Ovary (tissue), 3 donors: ENCODE data around the gene KSR1.

Experiments used
- POLR2A ChIP-seq: fragments of 450-650 bp; IDR thresholded peaks from one replicate; pipeline ENCODE4 v1.6.1; 2017; ENCODE audit warnings: antibody characterized with exemption, mild to moderate bottlenecking, moderate library complexity
- TF ChIP-seq, protein P1 (sequence below), 3 donors: fragments of 450-650 bp in 2 of 3; fragments of 200-600 bp in 1 of 3; IDR thresholded peaks; one replicate each; pipeline versions ENCODE4 v1.5.1 to v1.8.0; 2016 to 2022; ENCODE audit warnings: antibody characterized with exemption in 3 of 3, mild to moderate bottlenecking in 1 of 3
- donor health status: DM: no; HTN: no; CAD: no.

DNA sequence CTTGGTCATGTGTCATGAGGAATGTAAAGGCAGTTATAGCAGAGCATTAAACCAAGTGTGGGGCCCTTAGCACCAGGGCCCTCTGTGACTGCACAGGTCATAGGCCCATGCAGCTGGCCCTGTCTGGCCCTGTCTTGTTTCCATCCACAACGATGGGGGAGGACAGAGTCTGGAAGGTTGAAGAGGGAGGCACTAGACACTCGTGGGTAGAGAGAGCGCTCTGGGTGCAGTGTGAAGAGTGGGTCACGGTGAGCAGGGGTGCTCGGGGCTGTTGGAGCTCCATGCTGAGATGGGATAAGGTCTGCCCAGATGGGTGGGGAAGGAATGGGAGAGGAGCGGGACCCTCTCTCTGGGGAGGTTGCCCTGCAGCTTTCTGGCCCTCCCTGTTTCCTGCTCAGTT is 12.8 kb upstream of the KSR1 start:
- TF ChIP-seq, protein P1, sequence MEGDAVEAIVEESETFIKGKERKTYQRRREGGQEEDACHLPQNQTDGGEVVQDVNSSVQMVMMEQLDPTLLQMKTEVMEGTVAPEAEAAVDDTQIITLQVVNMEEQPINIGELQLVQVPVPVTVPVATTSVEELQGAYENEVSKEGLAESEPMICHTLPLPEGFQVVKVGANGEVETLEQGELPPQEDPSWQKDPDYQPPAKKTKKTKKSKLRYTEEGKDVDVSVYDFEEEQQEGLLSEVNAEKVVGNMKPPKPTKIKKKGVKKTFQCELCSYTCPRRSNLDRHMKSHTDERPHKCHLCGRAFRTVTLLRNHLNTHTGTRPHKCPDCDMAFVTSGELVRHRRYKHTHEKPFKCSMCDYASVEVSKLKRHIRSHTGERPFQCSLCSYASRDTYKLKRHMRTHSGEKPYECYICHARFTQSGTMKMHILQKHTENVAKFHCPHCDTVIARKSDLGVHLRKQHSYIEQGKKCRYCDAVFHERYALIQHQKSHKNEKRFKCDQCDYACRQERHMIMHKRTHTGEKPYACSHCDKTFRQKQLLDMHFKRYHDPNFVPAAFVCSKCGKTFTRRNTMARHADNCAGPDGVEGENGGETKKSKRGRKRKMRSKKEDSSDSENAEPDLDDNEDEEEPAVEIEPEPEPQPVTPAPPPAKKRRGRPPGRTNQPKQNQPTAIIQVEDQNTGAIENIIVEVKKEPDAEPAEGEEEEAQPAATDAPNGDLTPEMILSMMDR (IDR thresholded peaks at IDR 0.05), result no peak
- no peak for TF ChIP-seq POLR2A
